ENCODE results near the gene RPS6KB2.

The RPS6KB2 gene

DNA sequence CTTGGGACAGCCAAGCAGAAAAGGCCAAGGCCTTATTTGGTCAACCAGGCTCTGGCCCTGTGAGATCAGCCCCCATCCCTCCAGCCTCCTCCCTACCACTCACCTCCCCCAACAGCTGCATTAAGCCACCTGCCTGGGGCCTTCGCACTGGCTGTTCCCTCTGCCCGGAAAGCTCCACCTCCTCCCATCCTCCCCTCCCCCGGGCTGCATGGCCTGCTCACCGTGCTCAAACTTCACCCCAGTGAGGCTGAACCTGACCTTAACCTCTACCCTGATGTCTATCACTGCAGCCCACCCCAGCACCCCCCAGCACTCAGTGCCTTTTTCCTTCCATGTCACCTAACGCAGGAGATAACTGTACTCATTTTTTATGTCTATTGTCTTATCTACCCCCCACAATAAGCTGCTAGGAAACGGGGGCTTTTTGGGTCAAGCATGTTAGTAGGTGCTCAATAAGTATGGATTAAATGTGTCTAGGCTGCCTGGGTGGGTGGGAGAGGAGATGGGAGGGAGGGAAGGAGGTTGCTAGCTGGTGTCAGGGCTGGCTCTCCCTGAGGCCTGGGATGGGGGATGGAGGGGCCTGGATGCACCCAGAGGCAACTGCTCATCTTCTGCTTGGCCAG lies 8.3 kb downstream of the RPS6KB2 start:
- Histone ChIP-seq H3K4me3 (ENCODE audit: low read length) (no peak overlapping the region), H3K4me1 (ENCODE audit: control insufficient read depth, insufficient read depth, low read length) (peaks cover 9% of the 10 kb centered on the region), H3K36me3 (ENCODE audit: control insufficient read depth, insufficient read depth, low read length, severe bottlenecking) (peaks cover 65% of the 10 kb centered on the region), H3K9ac (ENCODE audit: low read length) (no peak overlapping the region), H3K27me3 (replicated peaks; ENCODE audit: control insufficient read depth, insufficient read depth, low read length) (no peaks in the 10 kb centered on the region), H3K9me3 (ENCODE audit: control insufficient read depth, low read length) (no peaks in the 10 kb centered on the region)
- no peak for DNase-seq (ENCODE audit: low read depth)

DNA sequence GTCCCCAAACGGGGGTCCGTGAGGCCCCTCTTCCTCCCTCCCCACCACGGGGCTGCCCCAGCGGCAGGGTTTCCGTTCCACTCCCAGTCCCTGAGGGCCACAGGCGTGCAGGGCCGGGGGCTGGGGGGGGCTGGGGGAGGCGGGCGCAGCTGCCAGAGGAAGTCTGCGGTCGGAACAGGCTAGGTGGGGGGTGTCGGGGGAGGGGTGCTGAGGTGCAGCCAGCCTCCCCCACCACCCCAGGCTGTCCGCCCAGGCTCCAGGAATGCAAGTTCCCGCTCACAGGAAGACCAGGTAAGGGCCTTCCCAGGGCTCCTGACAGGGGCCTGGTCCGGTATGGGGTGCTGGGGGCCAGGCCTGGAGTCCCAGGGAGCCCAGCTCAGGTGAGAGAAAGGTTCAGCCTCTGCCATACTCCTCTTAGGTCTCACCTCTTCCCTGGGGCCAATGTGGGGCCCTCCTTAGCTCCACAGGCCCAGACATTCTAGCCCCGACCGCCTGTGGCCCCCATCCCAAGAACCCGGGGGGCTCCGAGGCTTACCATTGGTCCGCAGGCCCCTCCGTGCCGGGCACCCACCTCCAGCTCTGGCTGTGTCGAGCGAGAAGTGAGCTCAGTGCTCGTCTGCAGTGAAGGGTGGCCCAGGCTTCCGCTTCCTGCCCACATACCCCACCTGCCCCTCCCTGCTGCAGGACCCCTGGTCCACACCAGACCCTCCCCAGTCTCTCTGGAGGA lies 9.0 kb downstream of the RPS6KB2 start, which contains the start of gene PTPRCAP:
Gene PTPRCAP, minus strand, starts transcription at position 601 of the 727 bp plus-strand sequence. Its CDS starts 63 bp downstream, at position 538.
- no peak for DNase-seq (ENCODE audit: low read depth)
- H3K36me3 ChIP-seq (ENCODE audit: control insufficient read depth, insufficient read depth, low read length, severe bottlenecking): peaks cover 58% of the 10 kb centered on the region

GRCh38 chr11:67437809-67438157 lies 9.5 kb downstream of the RPS6KB2 start:
- no peak for DNase-seq (ENCODE audit: low read depth)
- Histone ChIP-seq H3K36me3 (ENCODE audit: control insufficient read depth, insufficient read depth, low read length, severe bottlenecking) (peaks cover 53% of the 10 kb centered on the region), H3K4me1 (ENCODE audit: control insufficient read depth, insufficient read depth, low read length) (peaks cover 19% of the 10 kb centered on the region), H3K9ac (ENCODE audit: low read length) (no peak overlapping the region), H3K27me3 (replicated peaks; ENCODE audit: control insufficient read depth, insufficient read depth, low read length) (no peaks in the 10 kb centered on the region), H3K4me3 (ENCODE audit: low read length) (no peak overlapping the region), H3K9me3 (ENCODE audit: control insufficient read depth, low read length) (no peaks in the 10 kb centered on the region)

More for the DNA sequence above, 9.0 kb downstream of the RPS6KB2 start, which contains the start of gene PTPRCAP:
- H3K4me3 ChIP-seq (ENCODE audit: low read length): no peak within 1 kb of the TSS
- H3K9me3 ChIP-seq (ENCODE audit: control insufficient read depth, low read length): no peaks in the 10 kb centered on the region
- H3K9ac ChIP-seq (ENCODE audit: low read length): no peak within 1 kb of the TSS
- peaks cover 14% of the 10 kb centered on the region for H3K4me1 ChIP-seq (ENCODE audit: control insufficient read depth, insufficient read depth, low read length)
- H3K27me3 ChIP-seq (replicated peaks; ENCODE audit: control insufficient read depth, insufficient read depth, low read length): no peaks in the 10 kb centered on the region

GRCh38 chr11:67438158-67438902 lies 10.0 kb downstream of the RPS6KB2 start:
- Histone ChIP-seq H3K27me3 (replicated peaks; ENCODE audit: control insufficient read depth, insufficient read depth, low read length) (no peaks in the 10 kb centered on the region), H3K4me3 (ENCODE audit: low read length) (no peak overlapping the region), H3K4me1 (ENCODE audit: control insufficient read depth, insufficient read depth, low read length) (peaks cover 19% of the 10 kb centered on the region), H3K36me3 (ENCODE audit: control insufficient read depth, insufficient read depth, low read length, severe bottlenecking) (peaks cover 48% of the 10 kb centered on the region), H3K9ac (ENCODE audit: low read length) (no peak overlapping the region), H3K9me3 (ENCODE audit: control insufficient read depth, low read length) (no peaks in the 10 kb centered on the region)
- no peak for DNase-seq (ENCODE audit: low read depth)

GRCh38 chr11:67439321-67440228 lies 11.3 kb downstream of the RPS6KB2 start:
- peak; percentile 22 for DNase-seq (ENCODE audit: low read depth)
- no peaks in the 10 kb centered on the region for H3K9me3 ChIP-seq (ENCODE audit: control insufficient read depth, low read length)
- H3K27me3 ChIP-seq (replicated peaks; ENCODE audit: control insufficient read depth, insufficient read depth, low read length): no peaks in the 10 kb centered on the region
- H3K4me1 ChIP-seq (ENCODE audit: control insufficient read depth, insufficient read depth, low read length): peaks cover 19% of the 10 kb centered on the region
- peak overlapping the region; percentile 50 for H3K9ac ChIP-seq (ENCODE audit: low read length)
- peaks cover 35% of the 10 kb centered on the region for H3K36me3 ChIP-seq (ENCODE audit: control insufficient read depth, insufficient read depth, low read length, severe bottlenecking)
- H3K4me3 ChIP-seq (ENCODE audit: low read length): no peak overlapping the region

GRCh38 chr11:67440229-67441097 lies 12.2 kb downstream of the RPS6KB2 start:
- no peak for DNase-seq (ENCODE audit: low read depth)
- Histone ChIP-seq H3K9ac (ENCODE audit: low read length) (no peak overlapping the region), H3K9me3 (ENCODE audit: control insufficient read depth, low read length) (no peaks in the 10 kb centered on the region), H3K4me3 (ENCODE audit: low read length) (no peak overlapping the region), H3K36me3 (ENCODE audit: control insufficient read depth, insufficient read depth, low read length, severe bottlenecking) (peaks cover 28% of the 10 kb centered on the region), H3K27me3 (replicated peaks; ENCODE audit: control insufficient read depth, insufficient read depth, low read length) (no peaks in the 10 kb centered on the region), H3K4me1 (ENCODE audit: control insufficient read depth, insufficient read depth, low read length) (peaks cover 19% of the 10 kb centered on the region)

DNA sequence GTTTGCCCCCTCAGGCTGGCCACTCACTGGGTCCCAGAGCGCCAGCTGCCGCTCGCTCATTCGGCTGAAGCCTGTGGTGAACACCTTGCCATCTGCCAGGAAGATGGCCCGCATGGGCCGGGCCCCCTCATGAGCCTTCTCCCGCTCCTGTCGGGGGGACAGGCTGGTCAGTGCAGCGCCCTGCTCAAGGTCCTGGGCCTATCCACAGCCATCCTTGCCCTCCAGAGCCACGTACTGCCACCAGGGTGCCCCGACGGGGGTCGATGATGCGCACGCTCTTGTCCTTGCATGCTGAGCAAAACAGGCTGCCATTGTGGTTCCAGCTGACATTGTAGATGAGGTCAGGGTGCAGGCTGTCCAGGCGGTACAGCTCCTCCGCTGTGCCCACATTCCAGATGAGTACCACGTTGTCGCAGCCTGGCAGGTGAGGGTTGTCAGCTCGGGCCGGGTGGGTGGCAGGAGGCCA lies 12.8 kb downstream of the RPS6KB2 start:
- no peaks in the 10 kb centered on the region for H3K27me3 ChIP-seq (replicated peaks; ENCODE audit: control insufficient read depth, insufficient read depth, low read length)
- H3K9me3 ChIP-seq (ENCODE audit: control insufficient read depth, low read length): no peaks in the 10 kb centered on the region
- DNase-seq (ENCODE audit: low read depth): no peak
- peaks cover 19% of the 10 kb centered on the region for H3K4me1 ChIP-seq (ENCODE audit: control insufficient read depth, insufficient read depth, low read length)
- H3K9ac ChIP-seq (ENCODE audit: low read length): no peak overlapping the region
- H3K36me3 ChIP-seq (ENCODE audit: control insufficient read depth, insufficient read depth, low read length, severe bottlenecking): peaks cover 25% of the 10 kb centered on the region
- H3K4me3 ChIP-seq (ENCODE audit: low read length): no peak overlapping the region

DNA sequence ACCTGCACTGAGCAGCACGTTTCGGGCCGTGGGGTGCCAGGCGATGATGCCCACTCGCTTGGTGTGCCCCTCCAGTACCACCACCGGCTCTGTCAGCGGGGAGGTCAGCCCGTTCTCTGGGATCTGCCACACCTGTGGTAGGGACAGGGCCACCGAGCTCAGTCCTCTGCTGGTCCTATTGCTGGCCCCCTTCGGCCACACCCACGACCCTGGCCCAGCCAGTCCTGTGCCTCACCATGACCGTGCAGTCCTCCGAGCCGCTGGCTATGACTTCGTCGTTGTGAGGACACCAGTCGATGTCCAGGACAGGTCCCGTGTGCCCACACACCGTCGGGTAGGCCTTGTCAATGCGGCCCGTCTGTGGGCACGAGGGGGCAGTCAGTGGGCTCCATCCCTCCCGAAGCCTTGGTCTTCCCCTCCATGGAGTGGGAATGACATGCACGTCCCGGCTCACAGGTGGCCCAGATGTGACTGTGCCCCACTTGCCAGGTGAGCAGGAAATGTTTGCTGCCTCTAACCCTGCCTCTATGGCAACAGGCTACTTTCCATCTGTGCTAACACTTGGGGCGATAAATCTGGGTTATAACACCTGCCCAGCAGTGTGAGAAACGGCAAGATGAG lies 13.5 kb downstream of the RPS6KB2 start:
- Histone ChIP-seq H3K9me3 (ENCODE audit: control insufficient read depth, low read length) (no peaks in the 10 kb centered on the region), H3K27me3 (replicated peaks; ENCODE audit: control insufficient read depth, insufficient read depth, low read length) (no peaks in the 10 kb centered on the region), H3K9ac (ENCODE audit: low read length) (peak overlapping the region; percentile 95), H3K4me3 (ENCODE audit: low read length) (peak overlapping the region; percentile 91), H3K4me1 (ENCODE audit: control insufficient read depth, insufficient read depth, low read length) (peaks cover 19% of the 10 kb centered on the region), H3K36me3 (ENCODE audit: control insufficient read depth, insufficient read depth, low read length, severe bottlenecking) (peaks cover 25% of the 10 kb centered on the region)
- no peak for DNase-seq (ENCODE audit: low read depth)

- DNase-seq (ENCODE audit: low read depth): no peak
- no peaks in the 10 kb centered on the region for H3K9me3 ChIP-seq (ENCODE audit: control insufficient read depth, low read length)
- H3K27me3 ChIP-seq (replicated peaks; ENCODE audit: control insufficient read depth, insufficient read depth, low read length): no peaks in the 10 kb centered on the region
- H3K4me3 ChIP-seq (ENCODE audit: low read length): peak overlapping the region; percentile 91
- peak overlapping the region; percentile 95 for H3K9ac ChIP-seq (ENCODE audit: low read length)
- peaks cover 19% of the 10 kb centered on the region for H3K4me1 ChIP-seq (ENCODE audit: control insufficient read depth, insufficient read depth, low read length)
- H3K36me3 ChIP-seq (ENCODE audit: control insufficient read depth, insufficient read depth, low read length, severe bottlenecking): peaks cover 23% of the 10 kb centered on the region
Measured at GRCh38 chr11:67442504-67443404, 14.5 kb downstream of the RPS6KB2 start.

All from adipocyte (in vitro differentiated cells).